H1 (cell line): Measurements from ENCODE around the gene TFPI2. TPM values are rescaled to one million over a fixed set of nuclear protein-coding genes. Genes with fewer than 3 reads are reported as not detected.
"Not testable (repeated sequence)": the region's sequence is repeated elsewhere in the genome, so short reads cannot be mapped to it uniquely, and the experiment has no call there.

Source experiments
- CTCF ChIA-PET: fragments of 300-600 bp; sonication (Branson Sonifier 250); formaldehyde crosslinking; loops from one replicate; lab custom pipeline; 2021; ENCODE audit not compliant: partially characterized antibody; lab: Charles Lee
- POLR2A ChIA-PET: fragments of 300-600 bp; sonication (Branson Sonifier 250); formaldehyde crosslinking; loops from one replicate; lab custom pipeline; 2021; ENCODE audit warnings: inconsistent platforms; ENCODE audit not compliant: partially characterized antibody; lab: Charles Lee
- DNase-seq, 2 experiments: peaks; one replicate each; pipeline versions ENCODE4 v3.0.0 to v3.0.0-alpha.2; 2010 to 2022; ENCODE audit warnings: low spot score in 2 of 2, low read depth in 1 of 2, mixed read lengths in 1 of 2
- FAIRE-seq: peaks from 2 replicates; lab custom pipeline; 2011; peaks lifted over from hg19 to GRCh38; lab: Jason Lieb, UNC
- H2AFZ ChIP-seq: 2 replicates; pipeline ENCODE4 v1.8.1; 2012; ENCODE audit warnings: low read length, inconsistent platforms
- H2AK5ac ChIP-seq: 2 replicates; pipeline ENCODE4 v1.6.1; 2013; ENCODE audit warnings: low read depth, low read length
- H2BK120ac ChIP-seq: replicated peaks from 2 replicates; pipeline ENCODE3; 2013; ENCODE audit warnings: low read depth, low read length, inconsistent platforms
- H2BK12ac ChIP-seq: 2 replicates; pipeline ENCODE4 v1.6.1; 2013; ENCODE audit warnings: low read depth, low read length
- H2BK15ac ChIP-seq: 2 replicates; pipeline ENCODE4 v1.6.1; 2013; ENCODE audit warnings: low read length
- H2BK20ac ChIP-seq: 2 replicates; pipeline ENCODE4 v1.6.1; 2013; ENCODE audit warnings: low read length
- H2BK5ac ChIP-seq: 2 replicates; pipeline ENCODE4 v1.6.1; 2013; ENCODE audit warnings: low read depth, low read length
- H3K14ac ChIP-seq: 2 replicates; pipeline ENCODE4 v1.6.1; 2013; ENCODE audit warnings: inconsistent platforms; ENCODE audit not compliant: insufficient read length
- H3K18ac ChIP-seq: 2 replicates; pipeline ENCODE4 v1.6.1; 2013; ENCODE audit warnings: low read length; ENCODE audit errors: extremely low read depth
- H3K23ac ChIP-seq: 2 replicates; pipeline ENCODE4 v1.6.1; 2013; ENCODE audit warnings: inconsistent platforms; ENCODE audit not compliant: insufficient read length
- H3K23me2 ChIP-seq: 2 replicates; pipeline ENCODE4 v1.6.1; 2013; ENCODE audit warnings: low read depth, low read length
- H3K27ac ChIP-seq: 2 replicates; pipeline ENCODE4 v1.6.1; 2011; ENCODE audit warnings: low read depth, low read length, inconsistent platforms
- H3K27me3 ChIP-seq, 4 experiments: replicated peaks in 1 of 4; 1 replicate in 1 of 4; 2 replicates in 3 of 4; pipeline versions ENCODE4 v1.6.1 to v1.8.1; 2011 to 2013; ENCODE audit warnings: low read length in 3 of 4, mild to moderate bottlenecking in 3 of 4, inconsistent platforms in 2 of 4, mixed read lengths in 2 of 4, moderate library complexity in 1 of 4; ENCODE audit not compliant: control insufficient read depth in 3 of 4, insufficient read depth in 3 of 4; ENCODE audit errors: extremely low read depth in 1 of 4
- H3K36me3 ChIP-seq, 4 experiments: 2 replicates each; pipeline versions ENCODE4 v1.6.1 to v1.8.1; 2011 to 2013; ENCODE audit warnings: mild to moderate bottlenecking in 4 of 4, low read length in 3 of 4, moderate library complexity in 2 of 4, control low read depth in 1 of 4, inconsistent platforms in 1 of 4; ENCODE audit not compliant: insufficient read depth in 4 of 4, control insufficient read depth in 2 of 4
- H3K4ac ChIP-seq: replicated peaks from 2 replicates; pipeline ENCODE3; 2013; ENCODE audit warnings: low read length, low read depth, mixed read lengths, inconsistent platforms; ENCODE audit not compliant: insufficient read length
- H3K4me1 ChIP-seq, 4 experiments: replicated peaks in 1 of 4; 1 replicate in 1 of 4; 2 replicates in 3 of 4; pipeline versions ENCODE4 v1.6.1 to v1.8.1; 2011 to 2013; ENCODE audit warnings: low read length in 3 of 4, inconsistent platforms in 2 of 4, mixed read lengths in 1 of 4; ENCODE audit not compliant: insufficient read depth in 4 of 4, control insufficient read depth in 3 of 4
- H3K4me2 ChIP-seq, 2 experiments: 2 replicates each; pipeline versions ENCODE4 v1.6.1 to v1.8.1; 2011 to 2013; ENCODE audit warnings: low read depth in 2 of 2, low read length in 2 of 2, control low read depth in 1 of 2, inconsistent platforms in 1 of 2, mild to moderate bottlenecking in 1 of 2; ENCODE audit not compliant: insufficient read depth in 1 of 2
- H3K4me3 ChIP-seq, 4 experiments: fragments of 200-600, 300-600 bp in 1 of 4; sonication (generic), shearing (Covaris generic), sonication (Bioruptor Twin) in 1 of 4; 2 replicates each; pipeline versions ENCODE4 v1.5.1 to v1.8.1; 2011 to 2016; ENCODE audit warnings: low read length in 4 of 4, low read depth in 3 of 4, control low read depth in 2 of 4, inconsistent platforms in 2 of 4, mild to moderate bottlenecking in 2 of 4, mixed read lengths in 1 of 4, moderate library complexity in 1 of 4; ENCODE audit not compliant: insufficient read depth in 2 of 4; ENCODE audit errors: extremely low read depth in 1 of 4
- H3K56ac ChIP-seq: replicated peaks from 2 replicates; pipeline ENCODE3; 2013; ENCODE audit warnings: low read depth, mild to moderate bottlenecking, mixed read lengths, low read length, inconsistent platforms; ENCODE audit not compliant: insufficient read length
- H3K79me1 ChIP-seq: 2 replicates; pipeline ENCODE4 v1.6.1; 2013; ENCODE audit warnings: low read depth, low read length, control low read depth
- H3K79me2 ChIP-seq, 2 experiments: 2 replicates each; pipeline versions ENCODE4 v1.6.1 to v1.8.1; 2012 to 2013; ENCODE audit warnings: low read length in 2 of 2, mild to moderate bottlenecking in 2 of 2, inconsistent platforms in 1 of 2; ENCODE audit not compliant: insufficient read depth in 2 of 2, control insufficient read depth in 1 of 2
- H3K9ac ChIP-seq, 4 experiments: replicated peaks in 1 of 4; 1 replicate in 1 of 4; 2 replicates in 3 of 4; pipeline versions ENCODE4 v1.6.1 to v1.8.1; 2011 to 2013; ENCODE audit warnings: low read depth in 3 of 4, low read length in 3 of 4, control low read depth in 2 of 4, mild to moderate bottlenecking in 2 of 4, moderate library complexity in 2 of 4, inconsistent platforms in 1 of 4; ENCODE audit errors: extremely low read depth in 1 of 4
- H3K9me3 ChIP-seq, 2 experiments: 2 replicates each; pipeline versions ENCODE4 v1.6.1 to v1.8.1; 2012 to 2013; ENCODE audit warnings: mild to moderate bottlenecking in 2 of 2, moderate library complexity in 2 of 2, control low read depth in 1 of 2, inconsistent platforms in 1 of 2, low read depth in 1 of 2, low read length in 1 of 2, mixed read lengths in 1 of 2; ENCODE audit not compliant: insufficient read depth in 2 of 2
- H4K20me1 ChIP-seq, 2 experiments: replicated peaks in 1 of 2; 2 replicates each; pipeline versions ENCODE3 to v1.8.1; 2011 to 2013; ENCODE audit warnings: inconsistent platforms in 2 of 2, low read length in 2 of 2, mild to moderate bottlenecking in 1 of 2; ENCODE audit not compliant: insufficient read depth in 2 of 2, control insufficient read depth in 1 of 2
- H4K5ac ChIP-seq: 2 replicates; pipeline ENCODE4 v1.6.1; 2013; ENCODE audit warnings: low read length, low read depth, mixed read lengths, inconsistent platforms; ENCODE audit not compliant: insufficient read length
- H4K8ac ChIP-seq: 2 replicates; pipeline ENCODE4 v1.8.0; 2013; ENCODE audit warnings: mild to moderate bottlenecking, moderate library complexity, low read length, inconsistent platforms; ENCODE audit not compliant: insufficient read depth; ENCODE audit errors: extremely low read depth
- H4K91ac ChIP-seq: replicated peaks from 2 replicates; pipeline ENCODE3; 2013; ENCODE audit warnings: low read length, mixed read lengths, inconsistent platforms; ENCODE audit not compliant: insufficient read length
- WGBS, 2 experiments: shearing (Covaris generic) in 1 of 2; methylation state at CpG; one replicate each; pipeline versions ENCODE4 v1.1.6 to v1.1.7; 2013 to 2015; ENCODE audit warnings: low lambda C conversion rate in 2 of 2, mixed read lengths in 2 of 2, inconsistent platforms in 1 of 2, low coverage in 1 of 2, missing lambda C conversion rate in 1 of 2; ENCODE audit not compliant: insufficient replicate concordance in 2 of 2, insufficient coverage in 1 of 2, insufficient read length in 1 of 2; ENCODE audit errors: extremely low coverage in 1 of 2, missing lambda C conversion rate in 1 of 2; 5-methylcytosine and 5-hydroxymethylcytosine counted together
- polyA plus RNA-seq, 7 experiments: library from polyadenylated mRNA; depleted of rRNA in 3 of 7; stranded (reverse) in 5 of 7; unstranded in 2 of 7; fragments of >200 nt in 5 of 7; fragments of 200-250 nt in 2 of 7; gene quantifications; 1 replicate in 5 of 7; 2 replicates in 1 of 7; 4 replicates in 1 of 7; pipeline versions ENCODE4 v1.2.1 to v1.2.3, GENCODE V29; 2011 to 2013; ENCODE audit warnings: missing spikeins in 2 of 7, mixed read lengths in 2 of 7
- total RNA-seq: library from RNA; stranded (reverse); fragmentation: NEBNext Ultra II Directional; extraction: Animal tissue kit (Norgen Biotek cat#: 25700); gene quantifications from 2 replicates; pipeline ENCODE4 v1.2.1, GENCODE V29; 2021

TFPI2 gene
- total and polyA plus RNA-seq, 2 of the 8 experiments (the other 6 are each of a cell fraction or from before 2014, with no cell fraction given): 6.8 to 8.9 TPM

- H2BK120ac ChIP-seq, H4K5ac ChIP-seq, H3K4ac ChIP-seq, H2AK5ac ChIP-seq, H2BK5ac ChIP-seq, H3K23me2 ChIP-seq, H3K4me2 ChIP-seq, H2BK12ac ChIP-seq, H3K18ac ChIP-seq, H4K20me1 ChIP-seq, H4K8ac ChIP-seq, H3K27ac ChIP-seq, H3K4me1 ChIP-seq, H3K14ac ChIP-seq, H3K79me1 ChIP-seq, H3K4me3 ChIP-seq, POLR2A ChIA-PET, H3K9me3 ChIP-seq, H4K91ac ChIP-seq, H3K9ac ChIP-seq, DNase-seq, H3K79me2 ChIP-seq, H3K56ac ChIP-seq, H3K23ac ChIP-seq, H2AFZ ChIP-seq, H3K27me3 ChIP-seq, H2BK15ac ChIP-seq, FAIRE-seq, H3K36me3 ChIP-seq, H2BK20ac ChIP-seq: not testable (repeated sequence)
- CTCF ChIA-PET: interaction anchor here (1.2 kb wide), 1 partner anchor 290 kb away, joined by 5 read pairs; no protein-coding TSS in a partner anchor
Observed at GRCh38 chr7:93911661-93912060, 21.1 kb upstream of the TFPI2 start.

- FAIRE-seq, POLR2A ChIA-PET, H4K20me1 ChIP-seq, H3K23me2 ChIP-seq, H3K27me3 ChIP-seq, H4K91ac ChIP-seq, H3K9me3 ChIP-seq, H3K4me1 ChIP-seq, H2BK20ac ChIP-seq, H3K56ac ChIP-seq, DNase-seq, H2BK15ac ChIP-seq, H4K5ac ChIP-seq, H2BK12ac ChIP-seq, H3K79me1 ChIP-seq, H4K8ac ChIP-seq, H3K4me3 ChIP-seq, H3K4ac ChIP-seq, H3K23ac ChIP-seq, H3K79me2 ChIP-seq, H2AFZ ChIP-seq, H3K9ac ChIP-seq, H3K27ac ChIP-seq, H2AK5ac ChIP-seq, H3K18ac ChIP-seq, H3K36me3 ChIP-seq, H3K14ac ChIP-seq, H3K4me2 ChIP-seq, H2BK120ac ChIP-seq, H2BK5ac ChIP-seq: not testable (repeated sequence)
- WGBS, 2 experiments: 80% methylated on average over 3 of the region's 3 CpGs; no CpG with 5 or more reads in 1 of the 2 experiments
- CTCF ChIA-PET: interaction anchor here (0.6 to 2.5 kb wide), 3 partner anchors 8 to 289 kb away, joined by 3 to 8 read pairs (median 5); partner anchors contain the start of gene TFPI2
Observed at GRCh38 chr7:93911242-93911641, 20.7 kb upstream of the TFPI2 start.
